Esophagus muscularis mucosa (tissue), 3 donors: ENCODE data around the gene KDM5B.

Experiments
- POLR2A ChIP-seq: fragments of 450-650 bp; IDR thresholded peaks from one replicate; pipeline ENCODE4 v1.6.1; 2017; ENCODE audit warnings: antibody characterized with exemption, moderate library complexity, mild to moderate bottlenecking, low read depth
- TF ChIP-seq, protein P1 (sequence below), 3 experiments: fragments of 200-600 bp in 2 of 3; fragments of 450-650 bp in 1 of 3; sonication (generic) in 2 of 3; IDR thresholded peaks; one replicate each; pipeline ENCODE4 v1.5.1; 2017 to 2019; ENCODE audit warnings: antibody characterized with exemption in 3 of 3, mild to moderate bottlenecking in 2 of 3, moderate library complexity in 1 of 3

DNA sequence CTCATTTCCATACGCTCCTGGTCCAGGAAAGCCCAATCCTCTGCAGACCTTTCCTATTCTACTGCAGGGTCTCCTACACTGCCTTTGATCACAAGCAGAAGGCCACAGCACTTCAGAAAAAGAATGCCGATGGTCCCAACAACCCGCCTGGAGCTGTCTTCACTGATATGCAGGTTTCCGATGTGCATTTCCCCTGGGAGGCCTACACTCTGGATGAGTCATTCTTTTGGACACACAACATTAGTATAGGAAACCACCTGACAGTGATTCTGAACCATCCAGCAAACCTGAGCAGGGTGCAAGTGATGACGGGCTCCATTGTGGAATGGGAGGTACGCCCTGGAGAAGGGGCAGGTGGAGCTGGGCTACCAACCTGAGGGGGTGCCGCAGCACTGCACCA lies 17.5 kb upstream of the KDM5B start:
- no peak for TF ChIP-seq POLR2A
- TF ChIP-seq, protein P1, sequence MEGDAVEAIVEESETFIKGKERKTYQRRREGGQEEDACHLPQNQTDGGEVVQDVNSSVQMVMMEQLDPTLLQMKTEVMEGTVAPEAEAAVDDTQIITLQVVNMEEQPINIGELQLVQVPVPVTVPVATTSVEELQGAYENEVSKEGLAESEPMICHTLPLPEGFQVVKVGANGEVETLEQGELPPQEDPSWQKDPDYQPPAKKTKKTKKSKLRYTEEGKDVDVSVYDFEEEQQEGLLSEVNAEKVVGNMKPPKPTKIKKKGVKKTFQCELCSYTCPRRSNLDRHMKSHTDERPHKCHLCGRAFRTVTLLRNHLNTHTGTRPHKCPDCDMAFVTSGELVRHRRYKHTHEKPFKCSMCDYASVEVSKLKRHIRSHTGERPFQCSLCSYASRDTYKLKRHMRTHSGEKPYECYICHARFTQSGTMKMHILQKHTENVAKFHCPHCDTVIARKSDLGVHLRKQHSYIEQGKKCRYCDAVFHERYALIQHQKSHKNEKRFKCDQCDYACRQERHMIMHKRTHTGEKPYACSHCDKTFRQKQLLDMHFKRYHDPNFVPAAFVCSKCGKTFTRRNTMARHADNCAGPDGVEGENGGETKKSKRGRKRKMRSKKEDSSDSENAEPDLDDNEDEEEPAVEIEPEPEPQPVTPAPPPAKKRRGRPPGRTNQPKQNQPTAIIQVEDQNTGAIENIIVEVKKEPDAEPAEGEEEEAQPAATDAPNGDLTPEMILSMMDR (IDR thresholded peaks at IDR 0.05) = no peak
